NCI-H187 treated with DMSO at 0.1 percent for 48 hours (cell line): Measurements from ENCODE around the gene CTNNA3.

ENCODE experiments used
- DNase-seq: peaks from one replicate; lab custom pipeline; 2025; lab: John Stamatoyannopoulos, UW

Gene CTNNA3

GRCh38 chr10:67665491-67665890, 30.5 kb downstream of the CTNNA3 start:
- no peak for DNase-seq

GRCh38 chr10:67664942-67665341, 31.1 kb downstream of the CTNNA3 start:
- no peak for DNase-seq

- DNase-seq, result no peak
Measured at GRCh38 chr10:67663449-67664087, 32.4 kb downstream of the CTNNA3 start.

- no peak for DNase-seq
Measured at GRCh38 chr10:67662415-67662814, 33.6 kb downstream of the CTNNA3 start.

DNA sequence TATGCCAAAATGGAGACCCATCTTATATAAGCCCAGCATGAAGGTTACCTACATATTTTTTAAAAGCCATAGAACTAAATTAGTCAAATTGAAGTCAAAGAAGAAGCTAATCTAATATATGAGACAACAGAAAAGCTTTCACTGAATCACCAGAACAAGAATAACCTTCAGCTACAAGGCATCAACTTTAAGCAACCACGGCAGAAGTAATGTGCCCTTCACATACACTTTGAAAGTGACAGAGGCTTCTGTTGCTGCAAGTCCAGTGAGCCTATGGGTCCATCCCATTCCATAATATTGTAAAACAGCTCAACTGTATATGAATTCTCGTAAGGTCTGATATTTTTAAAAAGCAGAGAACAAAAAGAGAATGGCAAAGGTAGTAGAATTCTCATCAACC, 36.5 kb downstream of the CTNNA3 start:
- no peak for DNase-seq

GRCh38 chr10:67657775-67658174, 38.2 kb downstream of the CTNNA3 start:
- DNase-seq, result no peak

DNA sequence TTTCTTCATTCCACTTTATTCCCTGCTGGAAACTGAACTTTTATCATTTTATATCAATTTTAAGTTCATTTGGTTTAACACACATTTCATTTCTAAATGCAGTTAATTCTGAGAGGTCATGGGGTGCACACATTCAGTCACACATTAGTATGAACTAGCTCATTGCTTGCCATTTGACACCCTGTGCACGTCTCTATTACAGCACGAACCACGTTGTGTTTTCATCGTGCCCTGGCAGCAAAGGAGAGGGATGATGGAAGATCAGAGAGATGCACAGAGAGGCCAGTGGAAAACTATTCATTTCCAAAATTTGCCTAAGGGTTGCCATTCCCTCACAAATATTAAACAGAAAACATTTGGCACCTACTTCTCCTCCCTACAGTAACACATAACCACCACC, 45.4 kb downstream of the CTNNA3 start:
- no peak for DNase-seq

GRCh38 chr10:67648613-67649229, 47.3 kb downstream of the CTNNA3 start:
- no peak for DNase-seq

- no peak for DNase-seq
Measured at GRCh38 chr10:67630904-67631303, 65.1 kb downstream of the CTNNA3 start.

DNA sequence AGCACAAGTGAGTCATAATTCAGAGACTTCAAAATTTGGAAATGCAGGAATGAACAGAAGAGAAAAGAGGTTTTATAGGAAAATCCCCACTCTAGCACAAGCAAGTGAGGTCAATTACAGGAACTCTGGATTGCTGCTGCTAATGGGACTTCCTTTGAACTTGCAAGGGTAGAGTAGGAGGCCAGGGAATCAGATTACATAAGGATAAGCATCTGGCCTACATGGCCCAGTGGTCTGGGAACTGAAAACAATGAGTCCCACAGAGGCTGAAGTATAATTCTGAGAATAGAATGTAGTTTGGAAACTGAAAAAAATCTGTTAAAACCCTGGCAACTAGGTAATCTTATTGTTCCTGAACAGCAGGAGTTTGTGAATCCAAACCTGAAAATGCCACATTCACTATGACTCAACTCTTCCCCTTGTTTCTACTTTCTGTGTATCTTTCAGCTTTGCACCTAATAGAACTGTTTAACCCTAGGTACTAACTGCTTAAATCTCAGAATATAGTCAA, 66.5 kb downstream of the CTNNA3 start:
- DNase-seq, result no peak

DNA sequence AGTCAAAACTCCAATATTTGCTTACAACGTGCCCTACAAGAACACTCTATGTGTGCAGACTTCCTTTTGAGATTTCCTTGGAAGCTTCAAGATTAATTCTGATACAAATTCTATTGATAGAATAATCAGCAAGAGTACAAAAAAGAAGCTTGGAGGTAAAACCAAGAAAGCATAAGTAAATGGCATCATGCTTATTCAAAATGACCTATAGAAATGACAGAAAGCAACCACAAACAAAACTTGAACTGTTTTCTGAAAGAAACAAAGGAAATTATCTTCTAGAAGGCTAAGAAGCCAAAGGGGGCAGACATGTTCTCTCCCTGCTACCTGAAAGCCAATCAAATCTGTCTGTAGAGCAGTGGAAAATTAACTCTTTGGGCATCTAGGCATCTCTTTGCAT, 73.0 kb downstream of the CTNNA3 start:
- no peak for DNase-seq

- no peak for DNase-seq
Measured at GRCh38 chr10:67622511-67622910, 73.5 kb downstream of the CTNNA3 start.

DNA sequence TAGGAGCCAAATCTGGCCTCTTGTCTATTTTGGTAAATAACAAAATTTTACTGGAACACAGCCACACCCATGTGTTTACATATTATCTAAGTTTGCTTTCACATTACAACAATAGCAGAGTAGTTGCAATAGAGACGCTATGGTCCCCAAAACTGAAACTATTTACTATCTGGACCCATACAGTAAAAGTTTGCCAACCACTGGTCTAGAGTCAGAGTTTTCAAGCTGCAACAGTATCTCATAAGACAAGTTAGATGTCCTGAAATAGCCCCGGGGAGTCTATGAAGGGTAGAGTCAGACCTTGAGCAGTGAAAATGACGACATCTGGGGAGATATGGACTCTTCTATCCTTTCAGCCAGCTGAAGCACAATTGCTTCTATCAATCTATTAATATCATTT, 74.2 kb downstream of the CTNNA3 start:
- DNase-seq, result no peak

GRCh38 chr10:67618116-67618515, 77.9 kb downstream of the CTNNA3 start:
- no peak for DNase-seq

DNA sequence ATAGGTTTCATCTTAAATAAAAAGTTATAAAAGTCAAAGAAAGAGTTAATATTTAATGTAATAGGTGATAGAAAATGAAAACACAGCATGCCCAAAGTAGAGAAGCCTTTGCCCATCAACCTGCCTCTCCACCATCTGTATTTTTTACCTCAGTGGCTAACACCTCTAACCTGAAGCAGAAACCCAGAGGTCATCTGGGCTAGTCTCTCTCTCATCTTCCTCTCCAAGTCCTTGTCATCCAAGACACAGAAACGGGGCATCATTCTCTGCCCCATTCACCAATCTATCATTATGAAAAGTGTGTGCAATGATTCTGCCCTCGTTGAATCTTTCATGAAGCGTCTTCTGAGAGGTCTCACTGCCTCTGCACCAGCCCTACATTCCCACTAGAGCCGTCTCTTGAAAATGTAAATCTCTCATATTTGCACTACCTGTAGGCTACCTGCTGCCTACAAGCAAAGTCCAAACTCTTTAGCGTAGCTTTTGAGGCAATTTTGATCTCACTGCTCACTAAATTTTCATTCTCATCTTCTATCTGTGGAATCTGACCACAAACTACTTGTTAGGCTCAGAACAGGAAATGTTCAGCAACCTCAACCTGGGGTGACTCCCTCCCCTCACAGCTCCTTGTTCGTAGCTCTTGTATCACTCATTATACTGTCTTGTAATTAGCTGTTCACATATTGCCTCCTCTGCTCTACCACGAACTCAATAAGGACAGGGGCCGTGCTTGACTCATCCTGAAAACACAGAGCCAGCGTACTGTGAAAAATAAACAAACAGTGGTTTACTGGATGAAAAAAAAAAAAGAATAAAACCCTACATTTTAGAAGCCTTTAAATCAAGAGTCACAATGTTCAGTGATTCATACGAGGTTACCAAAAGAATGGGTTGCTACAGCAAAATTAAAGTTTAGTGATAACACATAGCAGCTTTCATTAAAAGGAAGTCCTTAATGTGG, 83.1 kb downstream of the CTNNA3 start:
- no peak for DNase-seq

- DNase-seq, result no peak
Measured at GRCh38 chr10:67612176-67612575, 83.8 kb downstream of the CTNNA3 start.

DNA sequence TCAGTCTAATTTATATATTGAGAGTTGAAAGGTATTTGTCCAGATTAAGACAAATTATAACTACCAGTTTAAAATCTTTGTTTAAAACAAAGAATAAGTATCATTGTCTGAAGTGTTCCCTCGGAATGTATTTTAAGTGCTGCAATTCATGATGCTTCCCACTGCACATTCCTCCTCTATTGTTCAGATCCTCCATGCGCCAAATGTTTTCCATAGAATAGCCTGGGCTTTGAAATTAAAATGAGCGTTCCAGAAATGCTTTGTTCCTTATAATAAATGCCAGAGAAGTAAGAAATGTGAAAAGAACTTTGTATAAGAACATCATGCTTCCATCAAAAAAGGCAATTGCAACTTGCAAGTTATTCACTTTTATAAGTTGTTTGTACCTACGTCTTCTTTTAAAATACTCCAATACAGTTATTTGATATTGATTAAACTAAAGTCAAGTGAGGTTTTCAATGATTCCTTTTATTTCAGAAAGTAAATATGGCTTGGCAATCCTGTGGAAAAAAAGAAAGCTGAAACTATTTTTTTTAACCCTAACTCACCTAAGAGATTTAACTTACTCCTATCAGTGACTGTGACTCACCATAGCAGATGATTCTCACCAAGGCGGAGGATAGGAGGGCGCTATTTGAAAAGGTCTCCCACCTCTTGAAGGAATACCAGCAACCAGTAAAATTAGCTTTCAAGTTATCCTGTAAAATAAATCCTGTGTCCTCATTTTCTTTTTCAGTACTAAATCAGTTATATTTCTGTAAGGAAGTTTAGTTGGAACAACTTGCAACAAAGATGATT, 85.8 kb downstream of the CTNNA3 start:
- DNase-seq, result no peak

DNA sequence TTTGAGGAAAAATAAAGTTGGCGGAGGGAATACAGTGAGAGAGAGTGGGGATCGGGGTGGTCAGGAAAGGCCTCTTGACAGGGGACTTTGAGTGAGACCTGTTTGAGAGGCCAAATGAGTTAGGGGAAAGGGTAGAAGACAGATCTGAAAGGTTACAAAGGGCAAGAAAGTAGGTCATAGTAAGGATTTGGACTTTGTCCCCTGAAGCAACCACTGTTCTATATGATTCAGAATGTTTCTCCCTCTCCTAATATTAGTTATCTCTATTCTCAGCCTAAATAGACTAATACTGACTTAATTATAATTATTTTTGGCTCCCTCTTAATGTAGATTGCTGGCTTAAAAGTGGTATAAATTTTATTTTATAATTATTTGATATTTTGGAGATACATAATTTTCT, 88.0 kb downstream of the CTNNA3 start:
- no peak for DNase-seq

- no peak for DNase-seq
Measured at GRCh38 chr10:67607472-67607871, 88.5 kb downstream of the CTNNA3 start.

- DNase-seq, result no peak
Measured at GRCh38 chr10:67606572-67606971, 89.4 kb downstream of the CTNNA3 start.

DNA sequence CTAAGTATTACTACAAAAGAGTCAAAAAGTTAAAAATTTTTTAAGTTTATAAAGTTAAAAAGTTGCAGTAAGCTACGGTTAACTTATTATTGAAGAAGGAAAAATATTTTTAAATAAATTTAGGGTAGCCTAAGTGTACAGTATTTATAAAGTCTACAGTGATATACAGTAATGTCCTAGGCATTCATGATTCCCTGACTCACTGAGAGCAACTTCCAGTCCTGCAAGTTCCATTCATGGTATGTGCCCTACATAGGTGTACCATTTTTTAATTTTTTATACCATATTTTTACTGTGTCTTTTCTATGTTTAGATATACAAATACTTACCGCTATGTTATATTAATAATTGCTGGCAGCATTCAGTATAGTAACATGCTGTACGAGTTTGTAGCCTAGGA, 92.3 kb downstream of the CTNNA3 start:
- no peak for DNase-seq

DNA sequence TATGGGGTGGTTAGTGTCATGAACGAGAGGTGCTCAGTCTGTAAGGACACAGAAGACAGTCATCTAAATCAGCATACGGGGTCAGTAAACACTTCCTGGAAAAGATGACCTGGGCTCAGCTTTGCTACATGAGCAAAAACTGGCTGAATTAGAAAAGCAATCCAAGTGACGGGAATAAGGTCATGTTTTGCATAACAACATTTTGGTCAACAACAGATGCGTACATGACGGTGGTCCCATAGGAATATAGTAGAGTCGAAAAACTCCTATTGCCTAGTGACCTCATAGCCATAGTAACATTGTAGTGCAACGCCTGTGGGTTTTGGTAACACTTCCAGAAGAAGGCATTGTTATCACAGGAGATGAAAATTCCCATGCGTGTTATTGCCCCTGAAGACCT, 92.9 kb downstream of the CTNNA3 start:
- no peak for DNase-seq
